Activated CD8-positive, alpha-beta memory T cell treated with anti-CD3 and anti-CD28 coated beads, Interleukin-2, amount 50 U/mL, for 1 hour (primary cell): ENCODE data around the gene VAT1L.

Experiments used
- DNase-seq: peaks from one replicate; pipeline ENCODE4 v3.0.0-alpha.2; 2020; ENCODE audit errors: extremely low read depth

Gene VAT1L

GRCh38 chr16:77788181-77789084, at the start of gene VAT1L:
Gene VAT1L (plus strand): TSS chr16:77788564. CDS start chr16:77788683, 119 bp downstream.
- no peak for DNase-seq

DNA sequence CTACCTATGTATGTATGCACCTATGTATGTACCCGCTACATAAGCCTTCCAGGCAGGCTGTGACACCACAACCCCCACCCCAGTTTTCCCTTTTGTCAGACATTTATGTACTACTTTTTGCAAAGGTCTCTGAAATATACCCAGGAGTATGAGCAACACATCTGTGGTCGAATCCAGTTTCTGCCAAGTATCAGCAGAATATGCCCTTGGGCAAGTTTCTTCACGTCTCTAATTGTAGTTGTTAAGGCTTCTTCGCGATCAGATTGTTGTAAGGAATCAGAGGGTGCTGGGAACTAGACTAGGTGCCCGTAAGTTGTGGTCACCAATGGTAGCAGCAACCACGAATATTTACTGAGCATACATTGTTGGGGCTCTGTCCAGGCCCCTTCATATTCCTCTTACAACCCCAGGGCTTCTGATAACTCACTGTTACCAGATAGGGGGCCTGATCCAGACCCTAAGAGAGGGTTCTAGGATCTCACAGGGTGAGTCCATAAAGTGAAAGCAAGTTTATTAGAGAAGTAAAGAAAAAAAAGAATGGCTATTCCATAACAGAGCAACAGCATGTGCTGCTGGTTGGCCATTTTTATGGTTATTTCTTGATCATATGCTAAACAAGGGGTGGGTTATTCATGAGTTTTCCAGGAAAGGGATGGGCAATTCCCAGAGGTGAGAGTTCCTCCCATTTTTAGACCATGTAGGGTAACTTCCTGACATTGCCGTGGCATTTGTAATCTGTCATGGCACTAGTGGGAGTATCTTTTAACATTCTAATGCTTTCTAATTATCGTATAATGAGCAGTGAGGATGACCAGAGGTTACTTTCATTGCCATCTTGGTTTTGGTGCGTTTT, 49.4 kb upstream of the VAT1L start:
- no peak for DNase-seq

DNA sequence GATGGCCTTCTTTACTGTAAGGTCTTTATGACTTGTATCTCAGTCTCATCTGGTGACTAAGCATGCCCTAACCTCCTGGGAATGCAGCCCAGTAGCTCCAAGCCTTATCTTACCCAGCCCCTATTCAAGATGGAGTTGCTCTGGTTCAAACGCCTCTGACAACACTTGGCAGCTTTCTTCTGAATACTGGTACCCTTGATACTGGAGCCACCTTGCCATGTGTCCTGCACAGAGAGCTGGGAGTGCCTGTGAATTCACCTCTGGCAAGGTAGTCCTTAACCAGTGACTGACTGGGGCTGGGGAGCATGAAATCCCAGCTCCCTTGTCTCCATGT, 48.8 kb upstream of the VAT1L start:
- no peak for DNase-seq

DNA sequence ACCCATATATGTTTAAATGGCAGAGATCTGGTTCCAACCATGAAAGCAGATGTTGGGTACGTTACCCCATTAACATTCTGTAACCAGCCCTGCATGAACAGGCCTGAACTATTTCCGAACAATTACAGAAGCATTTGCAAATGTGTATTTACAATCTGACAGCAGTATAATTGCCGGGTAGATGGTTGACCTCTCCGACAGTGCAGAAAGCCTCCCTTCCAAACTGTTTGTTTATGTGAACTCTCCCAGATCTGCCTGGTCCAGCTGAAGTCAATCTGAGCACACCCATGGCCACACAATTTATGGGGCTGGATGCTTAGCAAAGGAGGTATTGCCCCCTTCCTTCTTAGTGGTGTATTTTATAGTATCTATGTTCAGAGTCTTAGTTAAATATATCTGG, 44.2 kb upstream of the VAT1L start:
- DNase-seq, result no peak

- no peak for DNase-seq
These were observed 42.4 kb upstream of the VAT1L start for GRCh38 chr16:77745972-77746371.

DNA sequence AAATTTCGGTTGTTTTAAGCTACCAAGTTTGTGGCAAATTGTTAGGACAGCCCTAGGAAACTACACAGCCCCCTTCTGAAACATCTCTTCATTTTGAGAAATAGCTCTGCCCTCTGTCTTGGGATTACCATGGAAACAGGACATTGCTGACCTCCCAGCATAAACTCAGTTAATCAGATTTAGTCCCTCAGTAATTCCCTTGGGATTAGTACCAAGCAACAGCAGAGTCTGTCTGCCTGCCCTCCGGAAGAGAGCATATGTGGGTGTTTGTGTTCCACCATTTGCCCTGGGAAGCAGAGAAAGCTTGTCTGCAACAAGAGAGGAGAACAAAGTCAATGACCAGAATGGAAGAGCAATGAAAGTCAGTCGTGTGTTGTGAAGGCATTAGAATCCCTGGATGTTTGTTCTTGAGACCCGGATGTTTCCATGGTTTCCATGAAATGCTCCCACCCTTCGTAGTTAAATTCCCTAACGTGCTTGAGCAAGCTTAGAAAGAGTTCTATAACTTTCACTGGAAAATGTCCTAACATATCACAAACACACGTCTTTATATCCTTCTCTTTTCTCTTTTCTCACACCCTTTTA, 39.9 kb upstream of the VAT1L start:
- DNase-seq, result no peak

GRCh38 chr16:77749415-77749814, 38.9 kb upstream of the VAT1L start:
- no peak for DNase-seq

DNA sequence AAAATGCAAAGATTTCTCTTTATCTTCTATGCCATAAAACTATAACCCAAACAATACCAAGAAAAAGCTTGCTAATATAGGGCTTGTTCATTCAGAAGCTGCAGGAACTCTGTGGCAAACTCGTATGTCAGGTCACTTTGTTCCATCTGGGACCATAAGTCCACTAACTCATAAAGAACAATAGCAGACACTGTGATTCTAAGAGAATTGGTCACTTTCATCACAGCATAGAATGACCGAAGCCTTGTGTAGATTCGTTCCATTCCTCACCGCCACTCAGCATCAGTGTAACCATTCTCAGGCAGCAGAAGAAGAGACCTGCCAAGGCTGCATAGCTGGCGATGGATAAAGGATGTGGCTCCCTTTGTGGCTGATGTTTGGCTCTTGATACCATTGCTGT, 30.3 kb upstream of the VAT1L start:
- DNase-seq, result no peak

DNA sequence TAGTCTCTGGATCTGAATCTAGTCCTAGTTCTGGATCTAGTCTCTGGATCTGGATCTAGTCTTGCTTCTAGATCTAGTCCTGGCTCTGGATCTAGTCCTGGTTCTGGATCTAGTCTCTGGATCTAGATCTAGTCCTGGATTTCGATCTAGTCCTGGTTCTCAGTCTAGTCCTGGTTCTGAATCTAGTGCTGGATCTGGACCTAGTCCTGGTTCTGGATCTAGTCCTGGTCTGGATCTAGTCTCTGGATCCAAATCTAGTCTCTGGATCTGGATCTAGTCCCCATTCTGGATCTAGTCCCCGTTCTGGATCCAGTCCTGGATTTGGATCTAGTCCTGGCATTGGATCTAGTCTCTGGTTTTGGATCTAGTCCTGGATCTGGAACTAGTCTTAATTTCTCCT, 29.9 kb upstream of the VAT1L start:
- DNase-seq, result no peak

GRCh38 chr16:77759201-77759600, 29.2 kb upstream of the VAT1L start:
- DNase-seq, result no peak

DNA sequence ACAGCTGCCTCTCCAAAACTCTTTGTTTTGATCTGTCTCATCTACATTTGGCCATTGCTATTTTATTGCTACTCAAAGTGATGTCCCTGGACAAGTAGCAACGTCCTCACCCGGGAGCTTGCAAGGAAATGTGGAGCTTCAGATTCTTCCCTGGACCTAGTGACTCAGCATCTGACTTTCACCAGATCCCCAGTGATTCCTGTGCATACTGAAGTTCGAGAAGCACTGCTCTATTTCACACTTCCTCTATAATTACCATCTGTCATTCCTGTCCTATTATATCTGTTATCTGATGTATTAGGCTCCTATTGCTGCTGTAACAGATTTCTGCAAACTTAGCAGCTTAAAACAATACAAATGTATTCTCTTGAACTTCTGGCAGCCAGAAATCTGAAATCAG, 28.5 kb upstream of the VAT1L start:
- DNase-seq, result no peak

DNA sequence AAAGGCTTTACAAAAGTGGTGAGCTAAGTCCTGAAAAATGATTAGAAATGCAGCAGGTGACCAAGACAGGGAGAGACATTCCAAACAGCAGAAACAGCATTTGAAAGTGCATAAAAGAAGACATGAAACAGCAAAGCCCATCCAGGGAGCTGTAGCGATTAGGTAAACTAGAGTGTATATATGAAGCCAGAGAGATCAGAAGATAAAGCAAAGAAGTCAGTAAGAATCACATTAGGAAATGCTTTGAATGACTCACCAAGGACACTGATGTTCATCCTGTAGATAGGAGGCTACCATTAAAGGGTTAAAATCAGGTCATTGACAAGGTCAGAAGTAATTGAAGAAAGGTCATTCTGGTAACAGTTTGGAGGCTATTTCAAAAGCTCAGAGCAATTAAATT, 27.6 kb upstream of the VAT1L start:
- no peak for DNase-seq

DNA sequence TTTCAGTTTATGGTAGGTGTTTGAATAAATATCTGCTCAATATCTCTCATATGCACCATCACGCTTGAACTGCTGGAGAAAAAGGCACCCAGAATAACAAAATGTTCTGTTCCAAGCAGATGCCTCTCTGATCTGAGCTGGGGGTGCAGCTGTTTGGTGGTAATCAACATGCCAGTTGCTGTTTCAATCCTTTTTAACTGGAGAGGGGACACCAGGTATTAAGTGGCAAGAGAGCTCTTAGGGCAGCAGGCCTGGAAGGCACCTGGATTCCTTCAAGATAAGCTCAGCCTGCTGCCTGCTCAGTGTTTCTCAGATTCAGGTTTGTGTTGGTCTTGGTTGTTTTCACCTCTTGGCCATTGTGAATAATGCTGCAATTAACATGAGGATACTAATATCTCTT, 27.2 kb upstream of the VAT1L start:
- DNase-seq, result no peak

GRCh38 chr16:77762262-77762661, 26.1 kb upstream of the VAT1L start:
- DNase-seq, result no peak

- DNase-seq, result no peak
These were observed 24.4 kb upstream of the VAT1L start for GRCh38 chr16:77763994-77764393.

- DNase-seq, result no peak
These were observed 21.2 kb upstream of the VAT1L start for GRCh38 chr16:77767211-77767610.

DNA sequence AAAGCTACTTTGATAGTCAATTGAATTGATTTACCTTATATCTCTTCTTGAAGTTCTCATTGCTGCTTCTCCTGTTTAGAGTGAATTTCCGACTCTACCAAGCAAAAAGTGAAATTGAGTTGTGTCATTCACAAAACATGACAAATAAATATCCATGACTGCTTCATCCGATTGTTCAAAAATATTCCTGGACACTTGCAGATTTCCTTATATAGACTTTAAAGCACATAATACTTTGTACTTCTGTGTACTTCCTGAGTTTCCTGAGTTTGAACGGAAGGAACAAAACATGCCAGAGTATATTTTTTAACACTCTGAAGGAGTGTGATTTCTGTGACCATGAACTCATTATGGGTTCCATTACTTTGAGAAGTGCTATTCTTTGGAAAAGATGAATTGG, 20.5 kb upstream of the VAT1L start:
- no peak for DNase-seq

- no peak for DNase-seq
These were observed 12.2 kb upstream of the VAT1L start for GRCh38 chr16:77775911-77776909.

- no peak for DNase-seq
These were observed 10.6 kb upstream of the VAT1L start for GRCh38 chr16:77777745-77778144.

DNA sequence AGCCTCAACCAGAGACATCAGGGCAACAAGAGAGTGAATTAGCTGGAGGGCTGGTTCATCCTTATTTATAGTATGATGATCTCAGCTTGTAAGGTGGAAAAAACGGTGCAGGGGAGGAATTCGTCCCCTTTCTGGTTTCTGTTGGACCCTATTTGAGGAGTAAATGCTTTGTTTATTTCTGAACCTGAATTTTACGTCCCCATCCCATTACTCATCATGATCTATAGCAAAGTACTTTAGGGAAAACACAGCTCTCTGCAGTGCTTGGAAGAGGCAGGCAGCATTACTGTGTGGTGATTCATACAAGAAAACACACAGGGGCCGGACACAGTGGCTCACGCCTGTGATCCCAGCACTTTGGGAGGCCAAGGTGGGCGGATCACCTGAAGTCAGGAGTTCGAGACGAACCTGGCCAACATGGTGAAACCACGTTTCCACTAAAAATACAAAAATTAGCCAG, 8.0 kb upstream of the VAT1L start:
- no peak for DNase-seq

DNA sequence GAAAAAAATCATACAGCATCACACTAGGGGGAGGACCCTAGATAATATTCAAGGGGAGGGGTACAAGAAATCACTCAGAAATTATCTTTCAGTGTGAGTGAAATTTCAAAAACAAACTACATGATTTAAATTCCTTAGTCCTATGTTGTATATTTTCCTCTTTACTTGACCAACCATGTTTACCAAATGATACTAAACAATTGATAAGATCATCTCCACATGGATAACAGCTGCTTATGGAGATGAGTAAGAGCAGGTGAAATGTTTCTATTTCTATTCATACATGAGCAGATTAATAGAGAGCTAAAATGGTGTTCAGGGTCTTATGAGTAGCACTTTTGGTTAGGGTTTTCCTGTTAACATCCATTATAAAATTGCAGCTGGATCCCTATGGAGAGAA, 7.3 kb upstream of the VAT1L start:
- no peak for DNase-seq
